Measurements from ENCODE around the gene AFAP1. TPM values are rescaled to one million over a fixed set of nuclear protein-coding genes. Genes with fewer than 3 reads are reported as not detected.

Gene AFAP1
- total RNA-seq, 2 donors from 2014 or later = 18.2 to 22.5 TPM

DNA sequence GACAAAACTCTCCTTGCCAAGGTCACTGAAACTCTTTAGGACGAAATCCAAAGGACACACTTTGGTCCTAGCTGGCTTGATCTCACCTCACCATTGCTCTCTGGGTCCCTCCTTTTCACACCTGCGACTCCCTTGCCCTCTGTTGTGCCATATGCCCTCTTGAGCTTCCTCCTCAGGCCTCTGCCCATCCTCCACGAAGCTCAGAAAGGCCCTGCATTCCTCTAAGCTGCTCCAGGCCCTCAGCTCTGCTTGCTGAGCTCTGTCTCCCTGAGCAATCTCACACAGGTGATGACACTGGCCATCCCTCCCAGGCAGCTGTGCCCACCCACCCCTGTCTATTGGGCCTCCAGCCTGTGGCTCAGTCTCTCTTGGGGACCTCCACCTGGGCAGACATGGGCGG lies 10.1 kb upstream of the AFAP1 start:
- no peak overlapping the region for H3K4me3 Mint-ChIP-seq
- no peak for DNase-seq

DNA sequence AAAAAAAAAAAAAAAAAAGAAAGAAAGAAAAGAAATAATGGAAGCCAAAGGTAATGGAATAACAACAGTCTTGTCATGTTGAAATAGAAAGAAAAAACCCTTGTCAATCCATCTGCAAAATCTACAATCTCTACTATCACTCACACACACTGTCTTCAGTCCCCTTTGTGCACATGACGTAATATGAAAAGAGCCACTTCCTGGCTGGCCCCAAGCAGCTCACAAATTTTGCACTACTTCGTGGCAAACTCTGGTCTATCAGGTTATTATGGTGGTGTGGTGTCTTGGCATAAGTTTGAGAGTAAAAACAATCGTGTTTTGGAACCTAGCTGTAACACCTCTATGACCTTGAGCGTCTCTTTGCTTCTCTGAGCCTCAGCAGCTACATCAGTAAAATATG lies 8.3 kb upstream of the AFAP1 start:
- no peak for DNase-seq
- Mint-ChIP-seq H3K9me3 (peaks cover 31% of the 10 kb centered on the region), H3K36me3 (ENCODE audit: low read depth) (no peaks in the 10 kb centered on the region), H3K27me3 (ENCODE audit: insufficient read depth) (peaks cover 2% of the 10 kb centered on the region), H3K27ac (no peak overlapping the region), H3K4me3 (no peak overlapping the region), H3K4me1 (peaks cover 25% of the 10 kb centered on the region)
- no peak overlapping the region for H3K27ac ChIP-seq (ENCODE audit: low read depth, low read length)
- no peak overlapping the region for H3K9ac ChIP-seq (ENCODE audit: extremely low read depth, low read length, poor library complexity, severe bottlenecking)
- H3K27me3 ChIP-seq (ENCODE audit: control insufficient read depth, insufficient read depth, low read length, poor library complexity, severe bottlenecking) = no peaks in the 10 kb centered on the region
- no peaks in the 10 kb centered on the region for H3K36me3 ChIP-seq (ENCODE audit: control insufficient read depth, insufficient read depth, low read length)
- H3K4me3 ChIP-seq (ENCODE audit: low read length) = no peak overlapping the region
- 98% methylated on average over 4 of the region's 4 CpGs; no CpG with 5 or more reads in 1 of the 2 experiments for WGBS, 2 experiments (ENCODE audit: insufficient coverage in 1 of 2, insufficient read length in 1 of 2)
- TF ChIP-seq, protein P1, sequence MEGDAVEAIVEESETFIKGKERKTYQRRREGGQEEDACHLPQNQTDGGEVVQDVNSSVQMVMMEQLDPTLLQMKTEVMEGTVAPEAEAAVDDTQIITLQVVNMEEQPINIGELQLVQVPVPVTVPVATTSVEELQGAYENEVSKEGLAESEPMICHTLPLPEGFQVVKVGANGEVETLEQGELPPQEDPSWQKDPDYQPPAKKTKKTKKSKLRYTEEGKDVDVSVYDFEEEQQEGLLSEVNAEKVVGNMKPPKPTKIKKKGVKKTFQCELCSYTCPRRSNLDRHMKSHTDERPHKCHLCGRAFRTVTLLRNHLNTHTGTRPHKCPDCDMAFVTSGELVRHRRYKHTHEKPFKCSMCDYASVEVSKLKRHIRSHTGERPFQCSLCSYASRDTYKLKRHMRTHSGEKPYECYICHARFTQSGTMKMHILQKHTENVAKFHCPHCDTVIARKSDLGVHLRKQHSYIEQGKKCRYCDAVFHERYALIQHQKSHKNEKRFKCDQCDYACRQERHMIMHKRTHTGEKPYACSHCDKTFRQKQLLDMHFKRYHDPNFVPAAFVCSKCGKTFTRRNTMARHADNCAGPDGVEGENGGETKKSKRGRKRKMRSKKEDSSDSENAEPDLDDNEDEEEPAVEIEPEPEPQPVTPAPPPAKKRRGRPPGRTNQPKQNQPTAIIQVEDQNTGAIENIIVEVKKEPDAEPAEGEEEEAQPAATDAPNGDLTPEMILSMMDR (conservative IDR thresholded peaks at IDR 0.05) = no peak
- peaks cover 6% of the 10 kb centered on the region for H3K4me1 ChIP-seq (ENCODE audit: control insufficient read depth, insufficient read depth, low read length)
- H3K9me3 ChIP-seq (ENCODE audit: control insufficient read depth, low read length) = peaks cover 27% of the 10 kb centered on the region

More for the DNA sequence above, 10.1 kb upstream of the AFAP1 start:
- Mint-ChIP-seq H3K27me3 (ENCODE audit: insufficient read depth) (peaks cover 2% of the 10 kb centered on the region), H3K9me3 (peaks cover 36% of the 10 kb centered on the region), H3K36me3 (ENCODE audit: low read depth) (no peaks in the 10 kb centered on the region), H3K4me1 (peaks cover 21% of the 10 kb centered on the region), H3K27ac (no peak overlapping the region)
- H3K27me3 ChIP-seq (ENCODE audit: control insufficient read depth, insufficient read depth, low read length, poor library complexity, severe bottlenecking) = no peaks in the 10 kb centered on the region
- H3K36me3 ChIP-seq (ENCODE audit: control insufficient read depth, insufficient read depth, low read length) = no peaks in the 10 kb centered on the region
- no peak overlapping the region for H3K9ac ChIP-seq (ENCODE audit: extremely low read depth, low read length, poor library complexity, severe bottlenecking)
- H3K4me1 ChIP-seq (ENCODE audit: control insufficient read depth, insufficient read depth, low read length) = peaks cover 6% of the 10 kb centered on the region
- 86 to 100% methylated on average over 2 to 4 of the region's 4 CpGs for WGBS, 2 experiments (ENCODE audit: insufficient coverage in 1 of 2, insufficient read length in 1 of 2)
- H3K27ac ChIP-seq (ENCODE audit: low read depth, low read length) = no peak overlapping the region
- TF ChIP-seq, protein P1 (conservative IDR thresholded peaks at IDR 0.05) = no peak
- peaks cover 32% of the 10 kb centered on the region for H3K9me3 ChIP-seq (ENCODE audit: control insufficient read depth, low read length)
- H3K4me3 ChIP-seq (ENCODE audit: low read length) = no peak overlapping the region

DNA sequence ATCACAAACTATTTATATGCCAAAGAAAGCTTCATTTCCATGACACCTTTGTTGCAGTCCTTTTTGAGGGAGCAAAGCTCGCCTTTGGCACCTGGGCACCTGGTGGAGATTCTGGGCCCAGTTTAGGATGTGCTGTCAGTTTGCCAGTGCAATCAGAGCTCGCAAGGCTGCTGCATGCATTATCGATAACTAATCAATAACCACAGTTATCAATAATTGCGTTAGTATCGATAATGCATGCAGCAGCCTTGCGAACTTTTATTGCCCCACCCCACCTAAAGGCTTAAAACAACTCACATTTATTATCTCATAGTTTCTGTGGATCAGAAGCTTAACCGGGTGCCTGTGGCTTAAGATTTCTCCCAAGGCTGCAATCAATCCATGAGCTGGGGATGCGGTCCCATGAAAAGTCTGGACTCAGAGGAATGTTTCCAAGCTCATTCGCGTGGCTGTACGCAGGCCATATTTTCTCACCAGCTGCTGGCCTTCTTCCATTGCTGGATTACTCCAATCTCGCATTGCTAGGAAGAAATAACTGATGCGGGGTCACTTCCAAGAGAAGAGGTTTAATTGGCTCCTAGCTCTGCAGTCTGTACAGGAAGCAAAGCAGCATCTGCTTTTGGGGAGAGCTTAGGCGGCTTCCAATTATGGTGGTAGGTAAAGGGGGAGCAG lies 6.2 kb upstream of the AFAP1 start:
- no peak for DNase-seq
- peaks cover 6% of the 10 kb centered on the region for H3K4me1 ChIP-seq (ENCODE audit: control insufficient read depth, insufficient read depth, low read length)
- TF ChIP-seq, protein P1 (conservative IDR thresholded peaks at IDR 0.05) = no peak
- 89 to 92% methylated on average over 13 to 14 of the region's 14 CpGs for WGBS, 2 experiments (ENCODE audit: insufficient coverage in 1 of 2, insufficient read length in 1 of 2)
- Mint-ChIP-seq H3K4me1 (peaks cover 40% of the 10 kb centered on the region), H3K9me3 (peaks cover 11% of the 10 kb centered on the region), H3K27ac (no peak overlapping the region), H3K4me3 (no peak overlapping the region), H3K27me3 (ENCODE audit: insufficient read depth) (peaks cover 2% of the 10 kb centered on the region), H3K36me3 (ENCODE audit: low read depth) (no peaks in the 10 kb centered on the region)
- H3K9ac ChIP-seq (ENCODE audit: extremely low read depth, low read length, poor library complexity, severe bottlenecking) = no peak overlapping the region
- no peaks in the 10 kb centered on the region for H3K36me3 ChIP-seq (ENCODE audit: control insufficient read depth, insufficient read depth, low read length)
- no peak overlapping the region for H3K4me3 ChIP-seq (ENCODE audit: low read length)
- no peaks in the 10 kb centered on the region for H3K27me3 ChIP-seq (ENCODE audit: control insufficient read depth, insufficient read depth, low read length, poor library complexity, severe bottlenecking)
- H3K27ac ChIP-seq (ENCODE audit: low read depth, low read length) = no peak overlapping the region
- H3K9me3 ChIP-seq (ENCODE audit: control insufficient read depth, low read length) = peaks cover 10% of the 10 kb centered on the region
